Suprapubic skin (tissue), 4 donors: ENCODE measurements around the gene PIK3CB.

ENCODE experiments used
- CTCF ChIP-seq, 2 donors: fragments of 200-600 bp in 1 of 2; fragments of 450-650 bp in 1 of 2; sonication (generic) in 1 of 2; IDR thresholded peaks; one replicate each; pipeline ENCODE4 v1.5.1; 2016 to 2019; ENCODE audit warnings: antibody characterized with exemption in 2 of 2, mild to moderate bottlenecking in 1 of 2, moderate library complexity in 1 of 2
- EP300 ChIP-seq: sonication (generic); formaldehyde crosslinking; IDR thresholded peaks from one replicate; pipeline ENCODE4 v1.6.1; 2017; ENCODE audit warnings: antibody characterized with exemption
- POLR2A ChIP-seq, 2 donors: fragments of 450-650 bp; IDR thresholded peaks; one replicate each; pipeline ENCODE4 v1.6.1; 2017; ENCODE audit warnings: antibody characterized with exemption in 2 of 2, mild to moderate bottlenecking in 2 of 2, moderate library complexity in 2 of 2
- POLR2AphosphoS5 ChIP-seq, 3 donors: sonication (generic); formaldehyde crosslinking; IDR thresholded peaks; one replicate each; pipeline ENCODE4 v1.6.1; 2017; ENCODE audit warnings: antibody characterized with exemption in 3 of 3

- TF ChIP-seq CTCF (IDR thresholded peaks at IDR 0.05) (no peak), POLR2A (IDR thresholded peaks at IDR 0.05) (no peak), POLR2AphosphoS5 (IDR thresholded peaks at IDR 0.05) (no peak), EP300 (no peak)
Measured at GRCh38 chr3:138620431-138620830, 214.3 kb downstream of the PIK3CB start.
